Occipital lobe (tissue), 2 donors: ENCODE results near the gene ZNF302. TPM values are rescaled to one million over a fixed set of nuclear protein-coding genes. Genes with fewer than 3 reads are reported as not detected.
A peak's percentile ranks its signal among the peaks of the same experiment; 100 is the strongest.
"Not testable (repeated sequence)": the region's sequence is repeated elsewhere in the genome, so short reads cannot be mapped to it uniquely, and the experiment has no call there.

Experiments used
- DNase-seq: peaks from one replicate; lab custom pipeline; 2025; lab: John Stamatoyannopoulos, UW
- total RNA-seq: library from RNA; depleted of rRNA; stranded (reverse); fragments of >200 nt; gene quantifications from one replicate; pipeline ENCODE4 v1.2.3, GENCODE V29; 2014

Gene ZNF302
- 74.1 TPM for total RNA-seq

- DNase-seq, result peak; percentile 94
These were observed at the start of gene ZNF302 for GRCh38 chr19:34677386-34678084. ZNF302 (plus strand) TSS chr19:34677678; CDS start chr19:34678805, 1,127 bp downstream.

DNA sequence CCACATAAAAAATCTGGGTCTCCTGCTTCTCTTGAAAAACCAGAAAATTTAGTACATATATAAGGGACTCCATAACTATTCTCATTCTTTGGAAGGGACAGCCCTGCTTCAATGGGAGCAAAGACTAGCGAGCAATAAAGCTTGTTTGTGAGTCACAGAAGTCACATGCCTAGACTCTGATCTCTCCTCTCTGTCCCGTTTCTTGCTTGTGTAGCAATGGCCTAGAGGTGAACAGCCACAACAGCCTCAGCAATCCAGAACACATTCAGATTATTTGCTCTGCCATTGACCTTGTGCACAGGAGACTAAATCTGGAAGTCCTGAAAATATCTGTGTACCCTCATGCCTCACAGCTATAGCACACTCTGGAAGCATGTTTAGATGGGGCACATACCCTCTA is 43.7 kb upstream of the ZNF302 start:
- DNase-seq, result no peak

DNA sequence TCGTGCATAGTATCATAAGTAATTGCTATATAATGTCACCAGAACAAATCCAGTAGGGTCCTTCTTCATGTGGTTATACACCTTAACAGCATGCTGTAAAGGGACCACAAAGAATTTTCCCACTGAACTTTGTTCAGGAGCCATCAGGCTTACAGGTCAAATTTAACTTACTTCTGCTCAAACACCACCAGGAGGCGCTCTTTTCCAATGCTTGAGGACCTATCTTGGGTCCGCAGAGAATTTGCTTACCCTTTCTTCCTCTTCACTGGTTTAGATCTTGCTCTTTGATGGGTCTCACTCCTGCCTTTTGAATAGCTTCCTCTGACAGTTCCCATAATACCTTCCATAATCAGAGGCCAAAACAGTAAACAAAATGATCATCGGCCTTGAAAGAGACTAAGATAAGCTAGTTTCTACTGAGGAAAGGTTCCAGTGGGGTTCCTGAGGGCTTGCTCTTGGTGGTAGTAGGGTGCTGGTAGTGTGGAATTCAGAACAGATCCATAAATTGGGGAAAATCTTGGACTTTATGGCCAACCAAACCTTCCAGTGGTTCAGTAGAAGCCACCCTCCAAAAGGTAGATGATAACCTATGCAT is 37.9 kb upstream of the ZNF302 start:
- peak; percentile 2 for DNase-seq

GRCh38 chr19:34642241-34642640 is 35.2 kb upstream of the ZNF302 start:
- DNase-seq, result no peak

DNA sequence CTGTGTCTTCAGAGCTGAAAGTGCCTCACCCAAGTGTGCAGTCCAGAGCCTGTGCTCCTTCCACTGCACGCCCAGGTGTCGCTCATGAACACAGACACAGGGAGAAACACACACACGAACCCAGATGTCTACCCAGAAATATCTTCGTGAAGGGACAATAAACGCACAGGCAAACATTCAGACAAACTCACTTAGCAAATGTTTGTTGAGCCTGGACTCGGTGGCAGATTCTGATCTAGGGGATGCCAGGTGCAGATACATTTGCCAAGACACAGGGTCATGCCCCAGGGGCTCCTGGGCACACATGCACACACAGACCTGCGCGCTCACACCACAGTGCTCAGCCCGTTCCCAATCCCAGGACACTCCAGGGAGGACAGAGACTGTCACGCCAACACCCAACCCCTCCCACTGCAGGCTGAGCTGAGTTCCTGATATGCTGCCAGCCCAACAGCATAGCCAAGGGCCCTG is 32.5 kb upstream of the ZNF302 start:
- DNase-seq, result no peak

GRCh38 chr19:34645551-34645950 is 31.9 kb upstream of the ZNF302 start:
- no peak for DNase-seq

- no peak for DNase-seq
These were observed 27.5 kb upstream of the ZNF302 start for GRCh38 chr19:34649886-34650543.

DNA sequence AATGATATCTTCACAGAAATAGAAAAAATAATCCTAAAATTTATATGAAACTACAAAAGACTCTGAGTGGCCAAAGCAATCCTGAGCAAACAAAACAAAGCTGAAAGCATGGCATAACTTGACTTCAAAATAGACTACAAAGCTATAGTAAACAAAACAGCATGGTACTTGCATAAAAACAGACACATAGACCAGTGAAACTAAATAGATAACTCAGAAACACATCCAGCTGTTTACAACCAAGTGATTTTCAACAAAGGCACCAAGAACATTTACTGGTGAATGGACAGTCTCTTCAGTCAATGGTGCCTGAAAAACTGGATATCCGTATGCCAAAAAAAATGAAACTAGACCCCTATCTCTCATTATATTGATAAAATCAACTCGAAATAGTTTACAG is 25.7 kb upstream of the ZNF302 start:
- DNase-seq, result no peak

DNA sequence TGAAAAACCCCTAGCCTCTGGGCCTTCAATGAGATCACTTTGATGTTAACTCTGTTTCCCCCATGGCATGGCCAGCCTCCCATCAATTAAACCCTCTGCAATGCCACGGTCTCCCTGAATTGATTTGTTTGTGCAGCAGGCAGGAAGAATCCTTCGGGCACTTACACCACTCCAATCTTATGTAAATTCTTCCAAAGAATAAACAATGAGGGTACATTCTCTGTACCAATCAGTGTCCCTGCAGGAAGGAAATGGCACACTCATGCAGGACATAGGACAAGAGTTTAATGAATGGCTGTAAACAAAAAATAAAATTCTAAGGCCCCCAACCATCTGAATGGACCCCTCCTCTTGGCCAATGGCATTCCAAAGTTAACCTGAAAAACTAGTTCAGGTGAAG is 22.7 kb upstream of the ZNF302 start:
- no peak for DNase-seq

- no peak for DNase-seq
These were observed 21.8 kb upstream of the ZNF302 start for GRCh38 chr19:34655651-34656050.

GRCh38 chr19:34661357-34661756 is 16.1 kb upstream of the ZNF302 start:
- no peak for DNase-seq

DNA sequence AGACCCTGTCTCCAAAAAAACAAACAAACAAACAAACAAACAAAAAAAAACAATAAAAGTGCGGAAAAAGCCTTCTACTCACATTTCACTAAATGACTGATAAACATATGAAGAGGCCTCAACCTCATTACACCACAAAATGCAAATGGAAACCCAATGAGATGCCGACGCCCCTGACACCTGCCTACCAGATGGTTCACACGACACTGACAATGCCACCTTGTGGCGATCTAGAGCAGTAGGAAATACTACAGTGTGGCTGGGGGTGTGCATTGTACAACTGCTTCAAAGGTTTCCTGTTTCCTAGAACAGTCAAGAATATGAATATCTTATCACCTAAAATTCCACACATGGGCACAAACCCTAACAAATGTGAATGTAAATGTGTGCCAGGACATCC is 14.6 kb upstream of the ZNF302 start:
- DNase-seq, result no peak

- no peak for DNase-seq
These were observed 13.3 kb upstream of the ZNF302 start for GRCh38 chr19:34664168-34664567.

- DNase-seq, result no peak
These were observed 12.6 kb upstream of the ZNF302 start for GRCh38 chr19:34664870-34665269.

- not testable (repeated sequence) for DNase-seq
These were observed 12.2 kb upstream of the ZNF302 start for GRCh38 chr19:34665275-34665674.

- DNase-seq, result no peak
These were observed 11.1 kb upstream of the ZNF302 start for GRCh38 chr19:34666200-34666957.

DNA sequence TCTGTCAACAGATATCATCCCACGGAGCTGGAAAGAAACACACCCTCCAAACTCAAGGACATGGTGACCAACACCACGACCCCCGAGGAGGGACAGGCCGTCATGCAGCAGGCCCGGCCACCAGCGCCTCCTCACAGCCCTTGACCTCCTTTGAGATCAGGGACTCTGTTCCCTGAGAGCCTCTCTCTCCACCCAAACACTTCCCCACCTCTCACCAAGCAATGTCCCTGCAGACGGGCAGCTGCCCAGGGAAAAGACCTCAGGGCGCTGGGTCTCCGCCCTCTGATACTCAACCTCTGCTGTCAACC is 10.6 kb upstream of the ZNF302 start:
- no peak for DNase-seq

DNA sequence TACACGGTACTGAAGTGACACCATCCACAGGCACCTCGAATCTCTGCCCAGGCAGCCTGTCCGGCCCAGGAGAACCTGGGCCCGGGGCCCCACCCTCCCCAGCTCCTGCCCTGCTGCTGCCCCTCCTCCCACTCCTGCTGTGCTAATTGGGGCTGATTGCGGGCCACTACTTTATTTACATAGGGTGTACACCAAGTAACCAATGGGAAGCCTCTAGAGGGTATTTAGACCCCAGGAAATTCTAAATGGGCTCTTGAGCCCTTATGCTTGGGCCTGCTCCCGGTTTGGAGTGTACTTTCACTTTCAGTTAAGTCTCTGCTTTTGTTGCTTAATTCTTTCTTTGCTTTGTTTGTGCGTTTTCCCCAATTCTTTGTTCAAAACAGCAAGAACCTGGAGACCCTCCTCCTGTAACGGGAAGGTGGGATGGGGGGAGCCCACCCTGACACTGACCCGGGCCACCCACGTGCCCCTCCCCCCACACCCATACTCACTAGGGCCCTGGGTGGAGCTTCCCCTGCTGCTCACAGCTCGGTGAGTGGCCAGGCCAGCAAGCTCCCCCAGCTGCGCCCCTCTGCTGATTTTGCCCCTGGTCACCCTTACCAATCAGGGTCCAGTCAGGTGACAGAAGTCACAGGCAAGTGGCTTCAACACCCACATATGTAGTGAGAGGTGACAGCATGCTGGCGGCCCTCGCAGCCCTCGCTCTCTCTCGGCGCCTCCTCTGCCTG is 10.0 kb upstream of the ZNF302 start:
- DNase-seq, result no peak

GRCh38 chr19:34668077-34668689 is 9.3 kb upstream of the ZNF302 start:
- DNase-seq, result not testable (repeated sequence)

DNA sequence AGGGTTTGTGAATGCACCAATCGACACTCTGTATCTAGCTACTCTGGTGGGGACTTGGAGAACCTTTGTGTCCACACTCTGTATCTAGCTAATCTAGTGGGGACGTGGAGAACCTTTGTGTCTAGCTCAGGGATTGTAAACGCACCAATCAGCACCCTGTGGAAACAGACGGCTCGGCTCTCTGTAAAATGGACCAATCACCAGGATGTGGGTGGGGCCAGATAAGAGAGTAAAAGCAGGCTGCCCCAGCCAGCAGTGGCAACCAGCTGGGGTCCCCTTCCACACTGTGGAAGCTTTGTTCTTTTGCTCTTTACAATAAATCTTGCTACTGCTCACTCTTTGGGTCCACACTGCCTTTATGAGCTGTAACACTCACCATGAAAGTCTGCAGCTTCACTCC is 8.8 kb upstream of the ZNF302 start:
- DNase-seq, result not testable (repeated sequence)

DNA sequence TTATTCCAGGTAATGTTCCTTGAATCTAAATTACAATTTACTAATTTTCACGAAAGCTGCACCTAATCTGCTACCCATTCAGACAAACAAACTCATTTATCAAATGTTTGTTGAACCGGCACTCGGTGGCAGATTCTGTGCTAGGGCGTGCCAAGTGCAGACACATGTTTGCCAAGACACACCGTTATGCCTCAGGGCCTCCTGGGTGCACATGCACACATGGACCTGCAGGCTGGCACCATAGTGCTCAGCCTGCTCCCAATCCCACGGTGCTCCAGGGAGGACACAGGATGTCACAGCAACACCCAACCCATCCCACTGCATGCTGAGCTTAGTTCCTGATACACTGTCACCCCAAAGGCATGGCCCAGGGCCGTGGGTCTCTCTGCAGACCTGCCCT is 8.2 kb upstream of the ZNF302 start:
- DNase-seq, result no peak
